LNCAP (cell line): Measurements from ENCODE around the gene NIN.
A peak's percentile ranks its signal among the peaks of the same experiment; 100 is the strongest.

Experiments
- TF ChIP-seq, protein P1 (sequence below): fragments of 450-650 bp; IDR thresholded peaks from 2 replicates; pipeline ENCODE4 v1.5.1; 2017; ENCODE audit warnings: mild to moderate bottlenecking

The NIN gene

DNA sequence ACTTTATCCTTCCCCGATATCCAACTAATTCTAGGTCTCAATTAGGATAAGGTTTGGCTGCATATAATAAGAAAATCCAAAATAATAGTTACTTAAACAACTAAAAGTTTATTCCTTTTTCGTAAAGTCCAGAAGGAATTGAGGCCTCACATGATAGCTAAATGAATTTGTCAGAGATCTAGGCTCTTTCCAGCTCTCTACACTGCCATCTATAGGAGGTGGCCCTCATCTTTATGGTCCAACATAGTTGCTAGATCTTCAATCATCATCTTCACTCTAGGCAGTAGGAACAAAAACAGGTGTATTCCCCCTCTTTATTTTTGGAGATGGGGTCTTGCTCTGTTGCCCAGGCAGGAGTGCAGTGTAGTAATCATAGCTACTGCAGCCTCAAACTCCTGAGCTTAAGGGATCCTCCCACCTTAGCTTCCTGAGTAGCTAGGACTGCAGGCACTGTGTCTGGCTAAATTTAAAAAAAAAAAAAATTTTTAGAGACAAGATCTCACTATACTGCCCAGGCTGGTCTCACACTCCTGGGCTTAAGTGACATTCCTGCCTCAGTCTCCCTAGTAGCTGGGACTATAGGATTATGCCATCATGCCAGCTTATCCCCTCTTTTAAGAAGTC, 116.4 kb downstream of the NIN start:
- TF ChIP-seq, protein P1, sequence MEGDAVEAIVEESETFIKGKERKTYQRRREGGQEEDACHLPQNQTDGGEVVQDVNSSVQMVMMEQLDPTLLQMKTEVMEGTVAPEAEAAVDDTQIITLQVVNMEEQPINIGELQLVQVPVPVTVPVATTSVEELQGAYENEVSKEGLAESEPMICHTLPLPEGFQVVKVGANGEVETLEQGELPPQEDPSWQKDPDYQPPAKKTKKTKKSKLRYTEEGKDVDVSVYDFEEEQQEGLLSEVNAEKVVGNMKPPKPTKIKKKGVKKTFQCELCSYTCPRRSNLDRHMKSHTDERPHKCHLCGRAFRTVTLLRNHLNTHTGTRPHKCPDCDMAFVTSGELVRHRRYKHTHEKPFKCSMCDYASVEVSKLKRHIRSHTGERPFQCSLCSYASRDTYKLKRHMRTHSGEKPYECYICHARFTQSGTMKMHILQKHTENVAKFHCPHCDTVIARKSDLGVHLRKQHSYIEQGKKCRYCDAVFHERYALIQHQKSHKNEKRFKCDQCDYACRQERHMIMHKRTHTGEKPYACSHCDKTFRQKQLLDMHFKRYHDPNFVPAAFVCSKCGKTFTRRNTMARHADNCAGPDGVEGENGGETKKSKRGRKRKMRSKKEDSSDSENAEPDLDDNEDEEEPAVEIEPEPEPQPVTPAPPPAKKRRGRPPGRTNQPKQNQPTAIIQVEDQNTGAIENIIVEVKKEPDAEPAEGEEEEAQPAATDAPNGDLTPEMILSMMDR: peak; percentile 48; the same call in 1 of the 2 replicates

GRCh38 chr14:50711043-50711442, 119.9 kb downstream of the NIN start:
- TF ChIP-seq, protein P1: no peak

DNA sequence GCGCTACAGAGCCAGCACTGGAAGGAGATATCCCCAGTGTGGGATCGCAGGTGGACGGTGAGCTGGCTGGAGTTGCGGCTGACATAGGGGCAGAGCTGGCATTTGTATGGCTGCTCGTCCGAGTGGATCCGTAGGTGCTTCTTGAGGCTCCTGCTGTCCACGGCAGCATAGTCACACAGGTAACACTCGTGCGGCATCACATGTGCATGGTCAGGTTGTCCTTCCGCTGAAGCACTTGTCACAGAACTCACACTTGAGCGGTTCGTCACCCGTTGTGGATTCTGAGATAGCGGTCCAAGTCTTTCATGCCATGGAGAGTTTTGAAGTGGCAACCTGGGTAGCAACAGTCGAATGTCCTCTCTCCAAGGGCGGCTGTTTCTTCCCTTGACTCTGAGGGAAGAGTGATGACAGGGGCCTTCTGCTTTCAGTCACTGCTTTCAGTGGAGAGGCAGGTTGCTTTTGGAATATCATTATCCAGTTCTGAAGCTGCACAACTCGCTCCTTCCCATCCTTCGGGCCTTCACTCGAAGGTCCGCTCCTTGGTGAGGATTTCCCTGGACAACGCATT, 125.9 kb downstream of the NIN start:
- TF ChIP-seq, protein P1: no peak

DNA sequence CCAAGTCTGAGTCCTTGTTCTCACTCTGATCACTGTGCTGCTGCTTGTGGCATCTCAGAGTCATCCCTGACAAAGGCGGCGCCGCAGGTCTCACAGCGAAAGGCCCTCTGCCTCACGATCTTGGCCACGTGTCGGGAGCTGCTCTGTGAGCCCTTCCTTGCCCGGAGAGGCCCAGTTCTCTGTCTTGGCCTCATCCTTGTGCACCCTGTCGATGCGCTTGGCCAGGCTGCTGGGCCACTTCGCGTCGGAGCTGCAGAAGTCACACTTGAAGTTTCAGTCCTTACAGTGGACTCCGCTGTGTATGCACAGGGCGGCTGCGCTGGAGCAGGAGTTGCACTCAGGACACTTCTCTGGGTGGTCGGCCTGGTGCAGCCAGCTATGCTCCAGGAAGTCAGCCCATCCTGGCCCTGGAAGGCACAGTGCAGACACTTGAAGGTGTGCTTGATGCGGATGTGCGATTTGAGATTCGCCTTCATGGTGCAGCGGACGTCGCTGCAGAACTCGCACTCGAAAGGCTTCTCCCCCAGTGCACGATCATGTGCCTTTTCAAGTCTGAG, 126.4 kb downstream of the NIN start:
- TF ChIP-seq, protein P1: no peak

- TF ChIP-seq, protein P1: no peak
These were observed 133.2 kb downstream of the NIN start for GRCh38 chr14:50697659-50698290.

- TF ChIP-seq, protein P1: no peak
These were observed 142.1 kb downstream of the NIN start for GRCh38 chr14:50688875-50689274.

GRCh38 chr14:50679674-50680073, 151.3 kb downstream of the NIN start:
- TF ChIP-seq, protein P1: no peak
